Stimulated activated CD4-positive, alpha-beta T cell treated with anti-CD3 and anti-CD28 coated beads, Interleukin-12 subunit alpha, Interleukin-12 subunit beta, amount 100 ng/mL, for 4 hours (primary cell): ENCODE measurements around the gene SP7.
"Not testable (repeated sequence)": the region's sequence is repeated elsewhere in the genome, so short reads cannot be mapped to it uniquely, and the experiment has no call there.

Experiments used
- DNase-seq: peaks from one replicate; pipeline ENCODE4 v3.0.0-alpha.2; 2020

The SP7 gene

DNA sequence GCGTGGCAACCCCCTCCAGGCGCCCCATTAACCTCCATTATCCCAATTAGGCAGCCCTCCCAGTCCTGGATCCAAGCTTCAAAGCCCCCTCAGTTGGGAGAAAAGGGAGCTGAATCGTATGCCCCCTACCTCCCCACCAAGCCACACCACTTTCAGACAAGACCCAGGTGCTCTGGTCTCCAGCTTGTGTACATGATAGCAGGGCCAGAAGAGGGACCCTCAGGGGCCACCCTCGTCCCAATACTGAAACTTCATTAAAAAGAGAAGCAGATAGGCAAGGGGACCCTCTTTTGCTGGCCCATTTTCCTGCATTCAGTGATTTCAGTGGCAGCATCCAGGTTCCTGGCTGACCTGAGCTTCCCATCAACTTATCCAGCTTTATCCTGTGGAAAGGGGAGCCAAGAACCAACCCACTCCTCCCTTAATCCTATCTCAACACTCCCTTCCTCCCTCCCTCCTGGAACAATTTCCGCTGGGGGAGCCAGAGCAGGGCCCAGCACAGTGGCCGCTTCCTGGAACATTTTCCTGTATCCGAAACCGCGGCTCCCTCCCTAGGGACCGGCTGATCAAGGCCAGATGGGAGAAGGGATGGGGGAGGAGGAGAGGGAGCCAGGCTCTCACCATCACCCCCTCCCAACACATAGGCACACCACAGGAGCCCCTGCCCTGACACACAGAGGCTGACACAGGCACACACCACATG, 9.5 kb upstream of the SP7 start:
- no peak for DNase-seq

DNA sequence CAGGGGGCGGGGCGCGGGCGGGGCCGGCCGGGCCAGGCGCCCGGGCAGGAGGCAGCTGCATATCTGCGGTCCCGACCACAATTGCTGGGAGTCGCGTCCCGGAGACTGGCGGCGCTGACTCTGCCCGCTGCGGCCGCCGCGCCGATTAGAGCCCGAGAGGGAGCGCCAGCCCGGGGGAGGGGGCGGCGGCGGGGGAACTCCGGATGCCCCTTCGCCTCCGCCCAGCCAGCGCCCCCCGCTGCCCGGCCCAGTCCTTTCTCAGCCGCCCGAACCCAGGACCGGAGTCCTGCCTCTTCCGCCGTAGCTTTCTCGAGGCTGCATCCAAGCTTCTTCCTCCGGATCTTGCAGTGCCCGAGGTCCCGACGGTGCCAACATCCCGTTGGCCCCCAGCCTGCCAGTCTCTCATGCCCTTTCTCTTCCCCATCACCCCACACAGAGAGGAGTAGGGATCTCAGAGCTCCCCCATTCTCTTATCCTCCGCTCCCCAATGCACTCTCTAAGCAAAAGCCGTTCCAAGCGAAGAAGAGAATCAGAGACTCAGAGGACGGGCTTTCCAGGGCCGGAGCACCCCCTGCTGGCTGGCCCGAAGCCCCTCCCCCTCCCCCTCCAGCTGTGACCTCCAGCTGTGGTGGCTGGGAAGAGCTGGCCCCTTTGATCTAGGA, 8.8 kb upstream of the SP7 start:
- DNase-seq, result peak; percentile 69

DNA sequence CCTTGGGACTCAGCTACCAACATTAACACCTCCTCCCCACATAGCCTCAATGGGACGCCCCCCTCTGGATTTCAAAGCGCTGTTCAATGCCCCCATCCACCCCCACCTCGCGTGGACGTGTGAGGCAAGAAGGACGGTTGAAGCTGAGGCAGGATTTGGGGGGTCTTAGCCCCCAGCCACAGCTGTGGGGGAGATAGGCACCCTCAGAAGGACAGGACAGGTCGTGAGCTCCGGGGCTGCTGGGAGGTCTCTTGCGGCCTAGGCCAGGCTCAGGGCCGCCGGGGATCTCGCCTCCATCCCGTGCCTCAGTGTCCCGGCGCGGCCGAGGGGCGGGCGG, 8.3 kb upstream of the SP7 start:
- DNase-seq, result no peak

DNA sequence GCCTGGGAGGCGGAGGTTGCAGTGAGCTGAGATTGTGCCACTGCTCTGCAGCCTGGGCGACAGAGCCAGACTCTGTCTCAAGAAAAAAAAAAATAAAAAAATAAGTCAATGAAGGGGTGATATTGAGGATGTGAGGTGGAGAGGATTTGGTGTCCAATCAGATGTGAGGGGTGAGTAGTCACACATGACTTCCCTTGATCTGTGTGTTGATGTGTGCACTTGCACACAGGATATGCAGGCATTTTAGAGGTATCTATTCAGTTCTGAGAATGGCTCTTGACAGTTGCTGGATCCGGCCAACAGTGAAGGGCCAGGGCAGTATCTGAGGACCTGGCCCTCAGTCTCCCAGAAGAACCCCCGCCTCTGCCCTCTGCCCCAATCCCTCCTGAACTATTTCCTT, 7.8 kb upstream of the SP7 start:
- no peak for DNase-seq

DNA sequence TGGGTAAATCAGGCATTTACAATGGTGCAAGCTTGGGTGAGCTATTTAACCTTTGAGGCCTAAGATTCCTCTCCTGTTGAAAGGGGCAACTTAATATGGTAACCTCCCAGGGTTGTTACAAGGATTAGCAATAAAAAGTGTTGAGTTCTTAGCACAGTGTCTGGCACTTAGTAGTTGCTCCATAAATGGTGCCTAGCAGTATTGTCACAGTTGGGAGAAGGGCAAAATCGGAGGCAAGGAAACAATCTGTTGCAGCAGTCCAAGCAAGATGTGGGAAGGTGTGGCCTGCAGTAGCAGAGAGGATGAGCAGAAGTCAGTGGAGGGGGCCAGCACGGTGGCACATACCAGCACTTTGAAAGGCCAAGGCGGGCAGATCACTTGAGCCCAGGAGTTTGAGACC, 7.3 kb upstream of the SP7 start:
- no peak for DNase-seq

DNA sequence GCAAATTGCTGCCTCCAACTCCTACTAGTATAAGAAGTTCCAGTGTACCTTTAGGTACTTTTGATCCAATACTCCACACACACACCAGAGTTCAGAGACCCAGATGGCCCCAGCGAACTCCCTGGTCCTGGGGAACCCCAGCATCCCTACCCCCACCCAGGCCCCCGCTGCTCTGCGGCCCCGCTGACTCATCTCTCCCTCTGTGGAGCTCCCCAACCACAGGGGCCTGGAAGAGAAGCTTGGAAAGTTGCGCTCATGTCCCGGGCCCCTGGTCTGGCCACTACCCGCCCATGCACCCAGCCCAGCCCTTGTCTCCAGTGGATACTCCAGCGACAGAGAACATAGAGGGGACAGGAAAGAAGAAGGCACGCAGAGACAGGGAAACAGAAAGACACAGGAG, 4.2 kb upstream of the SP7 start:
- DNase-seq, result no peak

DNA sequence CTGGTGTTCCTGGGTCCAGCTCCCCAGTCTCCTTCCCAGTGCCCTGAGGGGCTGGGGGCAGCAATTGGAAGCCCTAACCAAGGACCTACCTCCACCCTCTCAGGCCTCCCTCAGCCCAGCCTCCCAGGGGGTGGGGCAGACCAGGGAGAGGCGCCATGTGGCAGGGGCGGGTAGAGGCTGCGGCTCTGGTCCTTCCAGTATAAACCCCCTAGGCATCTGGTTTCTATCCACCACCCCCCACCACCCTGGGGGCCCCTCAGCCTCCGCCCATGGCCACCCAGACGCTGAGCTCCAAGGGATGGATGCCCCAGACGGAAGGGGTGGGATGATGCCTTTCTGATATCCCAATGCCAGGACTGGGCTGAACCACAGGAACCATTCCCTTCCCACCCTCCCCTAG, 2.8 kb upstream of the SP7 start:
- no peak for DNase-seq

DNA sequence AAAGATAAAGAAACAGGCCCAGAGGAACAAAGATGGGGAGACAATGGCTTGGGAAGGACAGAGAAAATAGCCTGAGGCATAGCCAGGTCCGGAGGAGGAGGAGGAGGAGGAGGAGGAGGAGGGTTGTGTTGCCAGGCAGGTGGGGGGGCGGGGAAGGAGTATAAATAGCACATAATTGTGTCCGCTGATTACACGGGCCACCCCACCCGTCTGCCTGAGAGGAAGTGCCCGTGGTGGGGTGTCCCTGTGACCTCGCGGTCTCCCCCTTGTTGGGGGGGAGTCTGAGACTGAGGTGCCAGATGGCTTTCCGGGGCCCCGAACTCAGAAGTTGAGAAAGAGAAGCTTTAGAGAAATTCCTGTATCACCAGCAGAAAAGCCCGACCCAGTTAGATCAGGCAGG, 1.9 kb upstream of the SP7 start:
- no peak for DNase-seq

DNA sequence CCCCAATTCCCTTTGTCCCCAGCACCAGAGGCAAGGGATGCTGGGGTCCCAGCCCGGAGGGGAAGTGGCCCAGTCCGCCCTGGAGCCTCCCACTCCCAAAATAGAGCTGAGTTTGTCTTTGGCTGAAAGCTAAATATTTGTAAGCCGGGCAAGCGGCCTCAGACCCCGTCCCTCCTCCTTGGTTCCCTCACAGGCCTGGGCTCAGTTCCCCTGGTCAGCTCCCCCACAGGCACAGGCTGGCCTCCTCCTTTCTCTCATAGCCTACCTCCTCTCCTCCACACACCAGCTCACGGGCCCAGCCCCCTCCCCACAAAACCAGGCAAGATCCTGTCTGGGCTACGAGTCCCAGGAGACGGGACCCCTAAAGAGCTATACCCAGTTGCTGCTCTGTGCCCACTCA, 1.3 kb downstream of the SP7 start:
- no peak for DNase-seq

DNA sequence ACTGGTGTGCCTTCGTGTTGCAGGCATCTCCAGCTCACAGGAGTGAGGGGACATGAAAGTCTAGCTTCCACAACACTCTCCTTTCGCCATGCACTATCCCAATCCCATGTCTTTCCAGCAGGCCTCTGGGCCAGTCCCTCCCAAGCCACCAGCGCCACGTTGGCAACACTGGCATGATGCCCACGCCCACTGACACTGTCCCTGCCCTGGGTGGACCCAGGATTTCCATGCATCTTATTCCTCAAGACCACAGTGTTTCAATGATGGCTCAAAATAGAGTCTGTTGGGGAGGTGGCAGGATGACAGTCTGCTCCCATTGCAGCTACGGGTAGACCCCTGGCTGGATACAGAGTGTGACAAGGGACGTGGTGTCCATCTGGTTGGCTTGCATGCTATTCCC, 2.3 kb downstream of the SP7 start:
- no peak for DNase-seq

DNA sequence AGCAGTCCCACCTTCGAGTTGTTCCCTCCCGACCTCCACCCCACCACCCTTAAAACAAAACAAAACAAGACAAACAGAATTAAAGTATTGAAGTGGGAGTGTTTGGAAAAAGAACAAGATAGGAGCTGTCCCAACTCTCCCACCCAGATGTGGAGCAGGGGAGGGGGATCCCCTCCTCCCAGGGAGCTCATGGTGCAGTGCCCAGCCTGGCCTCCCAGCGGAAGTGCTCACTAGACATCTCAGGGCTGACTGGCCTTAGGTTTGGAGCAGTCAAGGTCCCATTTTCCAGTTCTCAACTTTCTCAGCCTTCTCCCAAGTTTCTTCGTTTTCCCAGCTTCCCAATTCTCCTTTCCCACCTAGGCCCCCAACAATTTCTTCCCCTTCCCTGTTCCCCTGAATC, 2.9 kb downstream of the SP7 start:
- DNase-seq, result no peak

DNA sequence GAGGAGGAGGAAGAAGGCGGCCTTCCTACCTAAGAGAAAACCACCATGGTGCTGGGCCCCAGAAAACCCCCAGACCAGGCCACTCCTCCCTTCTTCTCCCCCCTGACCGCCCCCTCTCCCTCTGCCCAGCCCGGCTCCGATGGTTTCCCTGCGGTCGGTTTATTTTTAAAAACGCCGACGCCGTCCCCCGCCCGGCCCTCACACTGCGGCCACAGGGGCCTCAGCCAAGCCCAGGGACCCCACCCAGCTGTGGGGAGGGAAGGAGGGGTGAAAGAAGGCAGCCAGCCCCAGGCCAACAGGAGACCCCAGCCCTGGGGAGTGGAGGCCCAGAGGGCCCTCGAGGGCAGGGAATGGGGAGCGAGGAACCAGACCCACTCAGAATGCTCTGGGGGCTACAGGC, 3.4 kb downstream of the SP7 start:
- DNase-seq, result no peak

DNA sequence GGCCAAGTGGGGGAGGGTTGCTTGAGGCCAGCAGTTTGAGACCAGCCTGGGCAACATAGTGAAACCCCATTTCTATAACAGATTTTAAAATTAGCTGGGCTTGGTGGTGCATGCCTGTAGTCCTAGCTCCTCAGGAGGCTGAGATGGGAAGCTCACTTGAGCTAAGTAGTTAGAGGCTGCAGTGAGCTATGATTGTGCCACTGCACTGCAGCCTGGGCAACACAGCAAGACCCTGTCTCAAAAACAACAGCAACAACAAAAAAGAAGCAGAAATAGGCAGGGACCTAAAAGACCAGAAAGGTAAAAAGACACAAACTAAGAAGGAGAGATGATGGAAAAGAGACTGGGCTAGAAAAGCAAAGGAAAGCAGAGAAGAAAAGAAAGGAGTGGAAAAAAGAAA, 3.8 kb downstream of the SP7 start:
- DNase-seq, result not testable (repeated sequence)

DNA sequence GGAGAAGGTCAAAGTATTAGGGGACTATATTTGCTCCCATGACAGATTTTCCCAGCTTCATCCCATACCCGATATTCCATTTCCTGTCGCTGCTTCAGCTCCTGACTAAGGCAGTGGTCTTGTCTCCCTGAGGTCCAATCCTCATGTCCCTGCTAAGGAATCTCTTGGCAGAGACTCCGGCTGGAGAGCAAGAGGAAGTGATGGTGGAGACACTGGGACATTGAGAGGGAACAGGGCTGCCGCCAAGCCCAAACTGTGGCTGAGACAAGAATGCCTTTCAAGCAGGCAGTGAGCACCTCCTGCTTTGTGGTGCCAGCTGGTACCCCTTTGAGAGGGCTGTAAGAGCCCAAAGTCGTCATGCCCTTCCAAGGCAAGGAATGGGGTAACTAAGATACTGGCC, 5.5 kb downstream of the SP7 start:
- no peak for DNase-seq

DNA sequence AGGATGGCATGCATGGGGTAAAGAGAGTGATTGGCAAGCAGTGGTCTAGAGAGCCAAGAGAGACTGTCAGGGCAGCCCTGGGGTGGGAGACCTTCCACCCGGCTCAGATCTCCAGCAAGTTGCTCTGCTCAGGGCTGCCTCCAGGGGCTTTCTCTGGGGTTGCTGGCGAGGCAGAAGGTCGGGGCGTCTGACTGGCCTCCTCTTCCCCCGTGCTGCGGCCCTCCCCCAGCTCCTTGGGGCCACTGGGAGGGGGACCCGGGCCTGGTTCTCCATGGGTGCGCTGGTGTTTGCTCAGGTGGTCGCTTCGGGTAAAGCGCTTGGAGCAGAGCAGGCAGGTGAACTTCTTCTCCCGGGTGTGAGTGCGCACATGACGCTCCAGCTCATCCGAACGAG, 8.1 kb downstream of the SP7 start:
- no peak for DNase-seq

DNA sequence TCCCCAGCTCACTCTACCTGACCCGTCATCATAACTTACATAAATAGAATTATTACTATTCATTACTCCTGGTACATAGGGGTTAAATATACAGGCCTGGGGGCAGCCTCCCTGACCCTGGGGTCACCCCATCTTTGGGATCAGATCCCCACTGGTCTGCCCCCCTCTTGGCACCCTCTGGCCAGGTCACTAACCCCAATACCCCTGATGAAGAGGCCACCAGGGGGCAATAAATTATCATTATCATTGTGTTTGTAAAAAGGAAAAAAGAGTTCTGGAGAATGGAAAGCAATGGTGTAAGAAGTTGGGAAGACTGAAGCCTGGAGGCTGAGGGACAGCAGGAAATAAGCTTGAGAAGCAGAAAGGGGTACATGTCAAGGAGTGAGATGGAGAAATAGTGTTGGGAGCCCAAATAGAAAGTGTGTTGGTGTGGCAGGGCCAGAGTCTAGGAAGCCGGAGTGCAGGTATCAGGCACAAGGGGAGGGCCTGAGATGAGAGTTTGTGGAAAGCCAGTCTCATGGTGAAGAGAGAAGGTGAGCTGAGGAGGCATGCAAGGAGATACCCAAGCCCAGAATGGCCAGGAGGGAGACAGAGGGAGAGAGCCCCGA, 8.6 kb downstream of the SP7 start:
- no peak for DNase-seq

DNA sequence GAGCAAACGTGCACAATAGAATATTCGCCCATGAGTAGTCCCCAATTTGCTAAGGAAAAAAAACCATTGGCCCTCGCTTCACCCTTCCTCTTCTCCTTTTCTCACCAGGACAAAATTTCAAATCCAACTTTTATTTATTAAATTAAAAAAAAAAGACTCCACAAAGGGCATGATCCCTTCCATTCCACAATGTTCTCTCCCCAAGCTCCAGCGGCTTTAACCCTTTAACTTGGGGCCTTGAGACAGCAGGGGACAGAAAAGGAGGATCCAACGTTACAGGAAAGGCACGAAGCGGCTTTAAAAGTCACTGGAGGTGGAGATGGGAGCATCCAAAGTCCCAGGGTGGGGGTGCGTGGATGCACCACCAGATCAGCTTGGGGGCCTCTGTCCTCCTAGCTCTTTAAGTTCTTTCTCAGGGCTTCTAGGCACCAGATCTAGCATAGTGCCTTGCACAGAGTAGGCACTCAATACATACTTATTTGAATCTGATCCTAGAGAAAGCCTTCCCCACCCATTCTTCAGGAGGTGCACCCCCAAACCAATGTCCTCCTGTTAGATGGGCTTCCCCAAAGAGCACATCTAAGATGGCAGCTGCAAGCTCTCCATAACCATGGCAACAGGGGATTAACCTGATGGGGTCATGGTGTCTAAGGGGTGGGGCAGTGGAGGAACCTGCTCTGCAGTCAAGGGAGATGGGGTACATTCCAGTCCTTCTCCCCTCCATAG, 9.5 kb downstream of the SP7 start:
- DNase-seq, result no peak

DNA sequence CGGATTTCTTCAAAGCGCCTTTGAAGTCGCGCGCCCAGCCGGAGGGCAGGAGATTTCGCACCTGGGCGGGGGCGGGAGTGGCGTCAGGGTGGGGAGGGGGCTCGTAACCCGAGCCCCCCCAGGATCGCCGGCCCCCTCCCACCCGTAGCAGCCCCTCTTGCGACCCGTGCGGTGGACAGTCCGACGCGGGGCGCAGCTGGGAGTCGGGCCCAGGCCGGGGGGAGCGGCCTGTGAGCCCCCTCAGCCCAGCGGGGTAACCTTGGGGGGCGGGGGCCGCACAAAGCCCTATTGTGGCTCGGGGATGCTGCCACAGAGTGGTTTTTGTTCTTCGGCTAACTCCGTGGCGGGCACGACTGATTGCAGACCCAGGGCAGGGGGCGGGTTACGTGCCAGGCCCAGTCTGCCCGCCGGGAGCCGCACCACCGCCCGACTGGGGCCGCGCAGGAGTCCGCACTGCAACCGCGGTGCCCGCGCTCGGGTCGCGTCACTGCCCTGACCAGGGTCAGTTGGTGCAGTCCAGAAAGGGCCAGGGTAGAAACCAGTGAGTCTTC, 10.6 kb downstream of the SP7 start:
- DNase-seq, result peak; percentile 20

DNA sequence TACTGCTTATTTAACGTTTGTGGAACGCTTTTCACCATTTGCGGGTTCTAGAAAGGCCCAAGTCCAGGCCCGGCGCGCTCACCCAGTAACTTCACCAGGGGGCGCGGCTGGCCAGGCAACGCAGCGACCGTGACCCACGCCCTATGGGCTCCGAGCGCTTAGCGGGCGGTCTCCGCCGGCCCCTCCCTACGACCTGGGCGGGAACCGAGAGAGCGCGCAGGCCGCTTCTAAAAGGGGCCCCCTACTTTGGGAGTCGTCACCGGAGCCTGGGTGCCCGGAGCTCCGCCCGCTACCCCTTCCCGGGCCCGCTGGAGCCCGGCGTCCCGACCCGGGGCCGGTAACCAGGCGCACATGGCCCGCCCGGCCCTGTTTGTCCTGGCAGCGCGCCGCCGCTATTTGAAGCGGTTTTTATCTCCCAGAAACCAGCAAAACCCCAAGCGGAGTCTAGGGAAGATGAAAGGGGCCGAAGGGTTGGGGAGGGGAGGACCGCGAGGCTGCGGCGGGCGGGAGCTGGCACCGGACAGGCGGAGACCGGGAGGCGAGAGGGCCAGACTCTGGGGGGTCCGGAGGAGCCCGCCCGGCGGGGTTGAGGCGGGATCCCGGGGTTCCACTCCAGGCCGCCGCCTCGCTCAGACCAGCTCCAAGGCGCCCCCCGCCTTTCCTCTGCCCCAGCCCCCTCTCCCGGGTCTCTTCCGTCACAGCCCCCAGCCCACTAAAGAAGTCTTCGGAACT, 11.2 kb downstream of the SP7 start:
- peak; percentile 87 for DNase-seq

DNA sequence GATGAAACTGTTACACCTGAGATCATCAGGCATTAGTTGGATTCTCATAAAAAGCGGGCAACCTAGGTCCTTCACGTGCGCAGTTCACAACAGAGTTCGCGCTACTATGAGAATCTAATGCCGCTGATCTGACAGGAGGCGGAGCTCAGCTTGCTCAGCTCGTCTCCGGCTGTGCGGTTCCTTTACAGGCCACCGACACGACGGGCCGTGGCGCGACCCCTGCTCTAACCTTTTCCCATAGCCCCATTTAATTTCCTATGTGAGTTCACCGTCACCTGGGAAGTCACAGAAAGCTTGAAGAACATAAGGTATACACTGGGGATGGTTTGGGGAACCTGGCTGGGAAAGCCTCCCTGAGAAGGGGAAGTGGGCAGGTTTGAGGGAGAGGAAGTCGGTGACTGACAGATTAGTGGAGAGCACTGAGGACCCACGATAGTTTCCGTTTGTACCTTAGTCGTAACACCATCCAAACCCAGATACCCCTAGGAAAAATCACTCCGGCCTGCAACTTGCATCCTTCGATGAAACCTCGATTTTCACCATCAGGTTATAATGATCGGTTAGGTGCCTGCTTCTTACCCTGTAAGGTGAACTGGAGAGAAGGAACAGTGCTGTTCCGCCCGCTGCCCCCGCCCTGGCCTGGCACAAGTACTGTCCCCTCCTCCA, 11.9 kb downstream of the SP7 start:
- DNase-seq, result peak; percentile 50

DNA sequence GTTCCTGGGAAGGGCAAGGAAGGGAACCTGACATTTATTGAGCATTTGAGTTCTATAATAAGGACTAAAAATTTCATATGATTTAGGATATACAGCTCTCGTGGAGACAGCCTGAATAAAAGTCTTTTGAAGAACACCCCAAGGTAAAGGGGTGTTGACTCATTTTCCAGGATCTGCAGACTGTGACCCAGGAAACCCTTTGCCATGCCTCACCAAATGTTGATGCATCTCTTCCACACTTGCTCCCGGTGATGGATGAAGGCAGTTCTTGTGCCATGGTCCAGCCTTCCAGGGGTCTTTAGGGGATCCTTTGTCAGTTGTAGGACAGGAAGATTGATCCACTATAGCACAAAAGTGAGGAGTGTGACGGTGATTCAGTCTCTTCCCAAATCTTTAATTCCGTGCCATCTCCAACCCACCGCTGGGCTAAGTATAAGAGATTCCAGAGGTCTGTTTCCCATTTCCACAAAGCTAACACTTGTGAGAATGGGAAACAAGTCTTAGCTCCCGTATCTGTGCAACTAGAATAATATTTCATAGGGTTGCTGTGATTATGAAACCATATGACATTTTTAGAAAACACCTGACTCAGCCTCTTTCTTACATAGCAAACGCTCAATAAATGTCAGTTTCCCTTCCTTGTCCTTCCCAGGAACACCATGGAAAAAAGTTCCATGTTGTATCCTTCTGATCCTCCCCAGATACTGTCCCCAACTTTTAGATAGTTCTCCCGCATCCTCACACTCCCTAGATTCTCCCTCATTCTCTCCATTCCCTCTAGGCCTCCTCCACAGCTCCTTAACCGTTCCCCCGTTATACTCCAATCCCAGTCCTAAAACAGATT, 15.6 kb downstream of the SP7 start:
- no peak for DNase-seq

DNA sequence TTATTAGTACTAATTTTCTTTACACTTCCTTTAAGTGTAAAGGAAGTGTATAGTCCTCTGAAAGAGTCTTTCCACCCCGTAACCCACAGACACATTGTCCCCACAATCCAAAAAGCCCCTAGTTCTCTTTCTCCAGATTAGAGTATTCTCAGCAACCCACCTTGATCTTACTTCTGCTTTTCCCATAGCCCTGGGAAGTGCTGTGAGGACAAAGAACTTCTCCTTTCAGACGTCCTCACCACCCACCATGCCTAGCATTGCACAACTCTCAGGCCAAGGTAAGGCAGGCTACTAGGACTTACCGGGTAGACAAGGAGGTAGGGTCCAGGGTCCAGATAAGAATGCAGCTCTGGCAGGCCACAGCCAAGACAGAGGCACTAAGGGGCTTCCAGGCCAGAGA, 22.2 kb downstream of the SP7 start:
- DNase-seq, result no peak
